Kasumi-1 (cell line): ENCODE measurements around the gene MCM6.

Source experiments
- DNase-seq, 2 experiments: peaks; one replicate each; lab custom pipeline; 2025; lab: John Stamatoyannopoulos, UW

The MCM6 gene

GRCh38 chr2:135862718-135863117, 13.5 kb downstream of the MCM6 start:
- no peak for DNase-seq

GRCh38 chr2:135853401-135853800, 22.8 kb downstream of the MCM6 start:
- DNase-seq: no peak

GRCh38 chr2:135851858-135852257, 24.4 kb downstream of the MCM6 start:
- no peak for DNase-seq

GRCh38 chr2:135850892-135851668, 25.2 kb downstream of the MCM6 start:
- DNase-seq: no peak

DNA sequence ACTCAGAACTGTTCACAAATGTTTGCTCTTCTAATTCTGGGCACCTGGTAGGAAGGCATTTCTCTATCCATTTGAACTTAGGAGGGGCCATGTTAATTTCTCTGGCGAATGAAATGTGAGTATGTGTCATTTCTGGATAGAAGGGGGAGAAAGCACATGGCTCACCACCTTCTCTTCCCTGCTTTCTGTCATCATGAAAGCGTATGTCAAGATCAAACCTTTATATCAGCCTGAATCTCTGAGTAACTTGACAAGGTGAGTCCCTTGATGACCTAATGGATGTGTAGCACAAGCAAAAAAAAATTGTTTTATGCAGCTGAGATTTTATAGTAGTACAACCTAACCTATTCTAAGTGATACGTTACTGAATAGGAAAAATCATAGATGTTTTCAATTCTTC, 27.2 kb downstream of the MCM6 start:
- no peak for DNase-seq

DNA sequence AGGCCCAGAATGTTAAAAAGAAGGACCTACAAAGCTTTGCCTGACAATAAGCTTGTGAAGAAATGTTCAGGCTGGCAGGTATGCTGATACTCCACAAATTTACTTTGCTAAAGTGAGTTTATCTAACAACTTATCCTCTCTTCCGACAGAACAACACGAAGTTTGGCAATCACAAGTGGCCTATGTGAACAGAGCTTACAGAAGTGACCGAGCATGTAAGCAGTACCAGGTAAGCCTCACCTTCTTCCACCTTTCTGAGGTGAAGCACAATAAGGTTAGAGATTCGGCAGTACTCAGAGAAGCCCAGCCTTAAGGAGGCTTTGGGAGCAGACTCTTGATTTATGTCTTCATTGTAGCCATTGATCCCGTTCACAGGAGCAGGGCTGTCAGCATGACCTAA, 30.2 kb downstream of the MCM6 start:
- no peak for DNase-seq

DNA sequence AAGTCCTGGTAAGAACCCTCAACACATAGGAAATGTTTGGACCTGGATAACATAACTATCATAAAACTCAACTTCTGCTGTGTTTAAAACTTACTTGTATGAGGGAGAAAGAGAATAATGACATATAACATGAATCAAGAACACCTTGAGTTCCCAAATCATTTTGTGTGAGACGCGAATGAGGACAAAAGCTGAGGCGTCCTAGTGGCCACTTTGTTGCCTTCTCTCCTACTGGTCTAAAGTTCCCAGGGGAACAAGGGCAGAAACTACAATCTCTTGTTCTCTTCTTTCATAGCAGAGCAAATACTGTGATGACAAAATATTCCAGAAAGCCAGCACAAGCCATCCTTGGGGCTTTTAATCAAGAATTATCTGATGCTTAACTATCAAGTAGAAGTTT, 31.0 kb downstream of the MCM6 start:
- DNase-seq: no peak

DNA sequence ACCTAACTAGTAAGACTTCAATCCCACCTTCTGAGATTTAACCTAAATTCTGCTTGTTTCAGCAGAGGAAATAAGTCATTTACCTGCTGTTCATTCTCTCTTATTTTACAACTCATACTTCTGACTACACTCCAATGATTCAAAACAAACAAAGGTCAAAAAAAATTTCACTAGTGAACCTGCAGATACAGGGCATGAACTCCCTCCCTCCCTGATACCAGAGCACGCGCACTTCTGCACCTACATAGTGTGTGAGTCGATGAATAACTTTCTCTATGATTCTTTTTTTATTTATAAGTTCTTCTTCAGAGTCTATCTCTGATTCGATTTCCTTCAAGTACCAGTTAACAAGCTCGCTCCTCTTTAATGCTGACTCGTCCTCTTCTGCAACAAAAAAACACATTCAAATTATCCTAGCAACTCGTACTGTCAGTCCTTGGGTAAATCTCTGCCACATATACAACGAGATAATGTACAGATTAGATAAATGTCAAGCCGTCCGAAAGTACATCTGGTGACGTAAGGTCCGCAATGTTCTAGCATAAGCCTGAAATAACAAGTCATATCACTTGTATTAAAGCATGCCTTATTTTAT, 31.8 kb downstream of the MCM6 start:
- DNase-seq: no peak

- no peak for DNase-seq
Measured at GRCh38 chr2:135843671-135844070, 32.6 kb downstream of the MCM6 start.

DNA sequence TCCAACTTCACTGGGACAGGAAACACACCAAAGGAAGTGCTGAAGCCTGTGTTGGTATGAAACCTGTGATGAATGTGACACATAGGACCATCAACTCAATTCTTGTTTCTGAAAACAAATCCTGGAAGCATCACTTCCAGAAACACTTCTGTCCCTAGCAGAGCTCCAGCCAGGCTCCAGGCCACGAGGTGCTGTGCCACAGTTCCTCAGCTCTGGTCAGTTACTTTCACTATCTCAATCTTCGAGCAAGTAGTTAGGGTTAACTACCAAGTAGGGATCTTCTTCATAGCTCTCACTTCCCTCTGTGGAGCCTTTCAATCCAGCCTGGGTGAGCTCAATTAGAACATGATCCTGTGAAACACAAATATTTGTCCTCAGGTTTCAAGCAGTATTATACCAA, 35.6 kb downstream of the MCM6 start:
- DNase-seq: no peak

DNA sequence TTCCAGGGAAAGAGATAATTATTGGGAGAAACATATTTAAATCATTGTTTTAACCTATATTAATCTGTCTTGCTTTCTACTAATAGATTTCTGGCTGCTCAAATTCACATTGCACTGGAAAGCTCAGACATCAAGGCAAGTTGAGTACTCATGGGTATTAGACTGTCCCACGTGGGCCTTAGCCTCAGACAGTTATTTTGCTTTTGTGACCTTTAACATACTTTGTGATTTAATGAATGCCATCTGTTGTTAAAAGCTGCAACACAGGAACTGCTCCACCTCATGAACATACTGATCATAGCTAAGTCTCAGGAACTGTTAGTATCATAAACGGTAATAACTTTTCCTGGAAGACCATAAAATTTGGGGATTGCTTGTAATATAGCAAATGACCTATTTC, 36.5 kb downstream of the MCM6 start:
- no peak for DNase-seq

- no peak for DNase-seq
Measured at GRCh38 chr2:135838502-135838901, 37.7 kb downstream of the MCM6 start.

DNA sequence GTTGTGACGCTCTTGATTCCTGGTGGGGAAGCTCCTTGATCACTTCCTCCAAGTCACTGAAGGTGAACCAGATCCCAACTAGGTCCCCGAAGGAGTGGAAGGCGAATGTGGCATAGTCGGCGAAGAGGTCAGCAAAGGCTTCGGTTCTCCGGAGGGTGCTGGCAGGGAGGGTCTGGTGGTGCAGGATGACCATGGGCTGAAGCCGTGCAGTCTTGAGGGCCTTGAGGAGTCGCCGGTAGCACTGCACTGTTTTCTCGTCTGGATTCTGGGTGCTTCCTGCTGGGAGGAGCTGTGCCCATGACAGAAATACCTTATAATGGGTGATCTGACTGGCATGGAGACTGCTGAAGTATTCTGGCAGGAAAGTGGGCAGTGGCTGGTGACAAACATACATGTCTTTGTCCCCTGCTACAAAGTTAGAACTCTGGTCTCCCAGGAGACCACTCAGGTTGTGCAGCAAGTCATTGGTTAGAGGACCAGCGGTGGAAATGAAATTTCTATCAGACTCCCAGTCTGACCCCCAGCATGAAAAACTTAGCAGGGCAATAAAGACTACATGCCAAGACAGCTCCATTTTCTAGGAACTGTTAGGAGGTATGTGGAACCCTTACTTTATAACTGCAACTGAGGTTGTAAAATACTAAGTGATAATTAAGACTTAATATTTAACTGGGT, 39.5 kb downstream of the MCM6 start, which contains the start of gene LCT:
TSS of gene LCT (minus strand) at position 589 of the 675 bp plus-strand sequence. CDS start at position 574, 15 bp downstream.
- no peak for DNase-seq

DNA sequence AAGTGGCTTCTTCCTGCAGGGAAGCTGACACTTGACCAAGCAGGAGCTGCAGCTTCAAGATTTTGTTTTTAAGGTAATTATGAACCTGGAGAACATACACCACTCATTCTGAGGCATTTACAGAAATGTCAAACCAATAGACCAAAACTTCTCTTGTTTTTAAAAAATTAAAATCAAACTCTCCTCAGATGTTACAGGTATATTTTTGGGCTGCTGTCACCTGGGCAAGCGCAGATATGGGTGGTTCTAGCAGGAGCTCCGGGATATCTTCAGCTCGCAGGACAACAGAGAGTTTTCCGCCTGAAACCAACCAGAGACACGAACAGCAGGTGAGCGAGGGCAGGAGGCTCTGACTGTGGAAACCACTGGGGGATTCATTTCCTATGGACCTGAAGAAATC, 43.4 kb downstream of the MCM6 start:
- no peak for DNase-seq

GRCh38 chr2:135831180-135831812, 44.9 kb downstream of the MCM6 start:
- DNase-seq: no peak

- DNase-seq: no peak
Measured at GRCh38 chr2:135829378-135830135, 46.7 kb downstream of the MCM6 start.

DNA sequence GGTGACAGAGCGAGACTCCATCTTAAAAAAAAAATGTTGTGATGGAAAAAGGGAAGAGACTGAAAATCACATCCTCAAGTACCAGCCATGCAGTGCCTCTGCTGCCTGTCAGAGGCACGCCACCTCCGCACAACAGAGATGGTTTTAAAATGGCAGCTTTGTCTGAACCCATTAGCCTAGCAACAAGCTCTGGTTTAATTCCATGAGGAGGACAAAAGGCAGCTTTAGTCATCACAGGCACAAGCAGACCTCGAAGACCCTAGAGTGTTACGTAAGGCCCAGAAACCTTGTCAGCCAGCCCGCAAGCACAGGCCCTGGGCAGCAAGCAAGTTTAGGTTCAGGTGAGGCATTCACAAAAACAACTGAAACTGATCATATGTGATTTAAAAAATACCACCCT, 49.7 kb downstream of the MCM6 start:
- no peak for DNase-seq

- DNase-seq: peak; percentile 46 to 58
Measured at GRCh38 chr2:135825550-135826176, 50.6 kb downstream of the MCM6 start.

GRCh38 chr2:135825131-135825530, 51.1 kb downstream of the MCM6 start:
- no peak for DNase-seq

DNA sequence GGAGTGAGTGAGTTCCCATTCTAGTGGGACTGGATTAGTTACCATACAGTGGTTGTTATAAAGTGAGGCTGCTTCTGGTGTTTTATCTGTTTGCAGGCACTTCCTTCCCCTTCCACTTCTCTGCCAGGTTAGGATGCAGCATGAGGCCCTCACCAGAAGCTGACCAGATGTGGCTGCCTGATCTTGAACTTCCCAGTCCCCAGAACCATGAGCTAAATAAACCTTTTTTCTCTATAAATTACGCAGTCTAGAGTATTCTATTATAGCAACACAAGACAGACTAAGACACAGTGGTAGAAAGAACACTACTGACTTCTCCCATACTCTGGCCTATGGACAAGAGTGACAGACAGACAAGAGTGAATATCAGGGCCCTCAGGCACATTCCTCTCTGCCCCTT, 53.4 kb downstream of the MCM6 start:
- peak in 1 of 2 experiments; percentile 19 for DNase-seq

DNA sequence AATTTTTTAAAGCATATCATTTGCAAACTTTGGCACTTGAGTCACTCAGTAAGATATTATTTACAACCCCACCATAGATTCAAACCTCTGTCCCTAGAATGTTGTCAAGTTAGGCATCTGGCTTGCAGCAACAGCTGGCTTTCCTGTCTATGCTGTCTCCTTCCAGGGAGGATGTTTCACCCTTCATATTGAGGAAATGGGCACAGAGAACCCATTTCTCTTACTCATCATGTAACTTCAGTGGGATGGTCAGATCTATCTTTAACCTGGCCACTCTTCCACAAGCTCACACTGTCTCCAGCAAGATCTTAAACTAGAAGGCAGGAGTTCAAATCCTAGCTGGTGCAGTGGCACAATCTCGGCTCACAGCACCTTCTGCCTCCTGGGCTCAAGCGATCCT, 55.1 kb downstream of the MCM6 start:
- DNase-seq: peak; percentile 28 to 39
